ENCODE data around the gene CLMN. TPM values are rescaled to one million over a fixed set of nuclear protein-coding genes. Genes with fewer than 3 reads are reported as not detected.

Gene CLMN
- total and polyA plus RNA-seq, 8 donors, result 17.4 to 78.1 (median 59.8) TPM

- Histone ChIP-seq H3K36me3 (no peaks in the 10 kb centered on the region), H3K4me3 (no peak overlapping the region), H3K4me1 (peaks cover 10 to 28% (median 21%) of the 10 kb centered on the region in 3 donors), H3K27me3 (no peaks in the 10 kb centered on the region), H3K27ac (no peak overlapping the region), H3K9me3 (no peaks in the 10 kb centered on the region)
- DNase-seq (no peak), ATAC-seq (no peak), FAIRE-seq (no peak)
- intact Hi-C loops (cut with DNase I), result no loop called here
- TF ChIP-seq, protein P1, sequence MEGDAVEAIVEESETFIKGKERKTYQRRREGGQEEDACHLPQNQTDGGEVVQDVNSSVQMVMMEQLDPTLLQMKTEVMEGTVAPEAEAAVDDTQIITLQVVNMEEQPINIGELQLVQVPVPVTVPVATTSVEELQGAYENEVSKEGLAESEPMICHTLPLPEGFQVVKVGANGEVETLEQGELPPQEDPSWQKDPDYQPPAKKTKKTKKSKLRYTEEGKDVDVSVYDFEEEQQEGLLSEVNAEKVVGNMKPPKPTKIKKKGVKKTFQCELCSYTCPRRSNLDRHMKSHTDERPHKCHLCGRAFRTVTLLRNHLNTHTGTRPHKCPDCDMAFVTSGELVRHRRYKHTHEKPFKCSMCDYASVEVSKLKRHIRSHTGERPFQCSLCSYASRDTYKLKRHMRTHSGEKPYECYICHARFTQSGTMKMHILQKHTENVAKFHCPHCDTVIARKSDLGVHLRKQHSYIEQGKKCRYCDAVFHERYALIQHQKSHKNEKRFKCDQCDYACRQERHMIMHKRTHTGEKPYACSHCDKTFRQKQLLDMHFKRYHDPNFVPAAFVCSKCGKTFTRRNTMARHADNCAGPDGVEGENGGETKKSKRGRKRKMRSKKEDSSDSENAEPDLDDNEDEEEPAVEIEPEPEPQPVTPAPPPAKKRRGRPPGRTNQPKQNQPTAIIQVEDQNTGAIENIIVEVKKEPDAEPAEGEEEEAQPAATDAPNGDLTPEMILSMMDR (IDR thresholded peaks at IDR 0.05), result no peak
- WGBS, 2 donors, result 77 to 83% methylated on average over 6 of the region's 6 CpGs
Observed at GRCh38 chr14:95334044-95334443, 14.3 kb upstream of the CLMN start.

DNA sequence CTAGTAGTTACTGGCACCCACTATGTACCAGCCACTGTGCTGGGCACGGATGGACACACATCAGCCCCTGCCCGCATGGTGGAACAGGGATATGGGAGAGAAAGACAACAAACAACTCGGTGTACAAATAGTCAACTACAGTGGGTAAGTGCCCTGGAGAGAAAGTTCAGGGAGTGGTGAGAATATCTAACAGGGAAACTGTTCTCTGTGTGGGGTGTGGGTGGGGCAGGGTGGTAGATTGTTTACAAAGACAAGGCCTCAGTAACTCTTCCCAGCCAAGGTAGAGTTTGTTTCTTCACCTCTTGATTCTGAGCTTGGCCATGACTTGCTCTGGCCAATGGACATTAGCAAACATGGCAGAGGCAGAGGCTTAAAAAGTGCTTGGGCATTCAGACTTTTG lies 12.9 kb upstream of the CLMN start:
- ATAC-seq, result no peak
- TF ChIP-seq, protein P1 (IDR thresholded peaks at IDR 0.05), result no peak
- Histone ChIP-seq H3K9me3 (no peaks in the 10 kb centered on the region), H3K27me3 (no peaks in the 10 kb centered on the region), H3K36me3 (no peaks in the 10 kb centered on the region), H3K4me3 (no peak overlapping the region), H3K4me1 (peaks cover 9 to 14% (median 11%) of the 10 kb centered on the region in 3 donors), H3K27ac (no peak overlapping the region)
- intact Hi-C loops (cut with DNase I), result no loop called here
- FAIRE-seq, result no peak
- whole genome bisulfite sequencing, 2 donors, result 89 to 90% methylated on average over 3 of the region's 3 CpGs
- DNase-seq, result no peak

DNA sequence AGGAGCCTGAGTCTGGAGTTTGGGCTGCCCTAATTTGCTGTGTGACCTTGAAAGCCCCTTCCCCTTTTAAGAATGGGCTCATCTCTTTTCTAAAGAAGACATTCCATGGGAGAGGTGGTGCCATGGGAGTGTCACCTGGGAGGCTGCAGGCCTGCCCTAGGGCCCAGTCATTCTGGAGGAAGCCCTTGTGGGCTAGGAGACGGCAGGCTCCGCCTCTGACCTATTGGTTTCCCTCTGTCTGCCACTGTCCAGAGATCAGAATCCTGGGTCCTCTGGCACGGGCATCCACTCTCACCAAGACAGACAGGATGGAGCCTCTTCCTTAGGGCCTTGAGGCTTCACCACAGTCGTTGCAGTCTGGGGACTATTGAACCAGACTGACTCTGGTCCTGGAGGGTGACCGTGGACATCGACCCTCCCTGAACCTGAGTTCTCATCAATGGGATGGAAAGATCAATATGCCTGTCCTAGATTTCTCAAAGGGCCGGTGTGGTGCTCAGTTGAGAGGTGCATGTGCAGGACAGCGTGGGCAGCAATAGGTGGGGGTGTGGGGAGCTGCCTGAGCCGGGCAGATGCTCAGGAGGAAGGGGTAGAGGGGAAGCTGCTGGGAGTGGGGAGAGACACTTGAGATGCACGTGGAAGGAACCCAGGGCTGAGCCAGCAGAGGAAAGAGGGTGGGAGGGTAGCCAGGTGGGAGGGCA lies 12.2 kb upstream of the CLMN start:
- H3K4me3 ChIP-seq, result no peak overlapping the region
- FAIRE-seq (no peak), DNase-seq (no peak), ATAC-seq (no peak)
- H3K27ac ChIP-seq, result no peak overlapping the region
- TF ChIP-seq, protein P1 (IDR thresholded peaks at IDR 0.05), result no peak
- WGBS, 2 donors, result 74 to 82% methylated on average over 10 of the region's 10 CpGs
- no peaks in the 10 kb centered on the region for H3K27me3 ChIP-seq
- H3K9me3 ChIP-seq, result no peaks in the 10 kb centered on the region
- no peaks in the 10 kb centered on the region for H3K36me3 ChIP-seq
- intact Hi-C loops (cut with DNase I), result no loop called here
- peaks cover 2 to 6% (median 3%) of the 10 kb centered on the region in 3 donors for H3K4me1 ChIP-seq

DNA sequence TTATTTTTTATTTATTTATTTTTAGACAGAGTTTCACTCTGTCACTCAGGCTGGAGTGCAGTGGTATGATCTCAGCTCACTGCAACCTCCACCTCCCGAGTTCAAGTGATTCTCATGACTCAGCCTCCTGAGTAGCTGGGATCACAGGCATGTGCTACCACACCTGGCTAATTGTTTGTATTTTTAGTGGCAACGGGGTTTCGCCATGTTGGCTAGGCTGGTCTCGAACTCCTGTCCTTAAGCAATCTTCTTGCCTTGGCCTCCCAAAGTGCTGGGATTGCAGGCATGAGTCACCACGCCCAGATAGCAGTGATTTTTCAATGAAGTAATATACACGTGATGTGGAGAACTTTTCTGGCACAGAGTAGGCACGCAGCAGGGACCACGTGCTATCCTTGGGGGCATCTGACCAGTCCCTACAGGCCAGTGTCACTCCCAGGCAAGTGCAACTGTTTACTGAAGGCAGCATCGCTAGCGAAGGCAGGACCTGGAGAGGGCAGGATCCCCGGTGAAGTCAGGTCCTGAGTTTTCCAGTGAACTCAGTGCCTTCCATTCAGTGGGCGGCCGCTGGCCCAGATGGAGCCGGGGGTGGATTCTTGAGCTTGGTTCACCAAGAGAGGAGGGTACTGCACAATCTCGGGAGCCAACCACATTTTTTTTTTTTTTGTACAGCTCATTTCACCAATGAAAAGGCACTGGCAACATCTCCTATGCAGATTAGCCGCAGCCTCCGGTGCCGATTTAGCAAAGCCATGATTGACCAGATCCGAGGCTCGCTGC lies 11.1 kb upstream of the CLMN start:
- no peak for DNase-seq
- TF ChIP-seq, protein P1 (IDR thresholded peaks at IDR 0.05), result no peak
- Histone ChIP-seq H3K9me3 (no peaks in the 10 kb centered on the region), H3K4me3 (no peak overlapping the region), H3K36me3 (no peaks in the 10 kb centered on the region), H3K27me3 (no peaks in the 10 kb centered on the region), H3K4me1 (no peaks in the 10 kb centered on the region), H3K27ac (no peak overlapping the region)
- intact Hi-C loops (cut with DNase I), result no loop called here
- 88 to 90% methylated on average over 20 of the region's 20 CpGs for WGBS, 2 donors
- no peak for FAIRE-seq
- no peak for ATAC-seq

DNA sequence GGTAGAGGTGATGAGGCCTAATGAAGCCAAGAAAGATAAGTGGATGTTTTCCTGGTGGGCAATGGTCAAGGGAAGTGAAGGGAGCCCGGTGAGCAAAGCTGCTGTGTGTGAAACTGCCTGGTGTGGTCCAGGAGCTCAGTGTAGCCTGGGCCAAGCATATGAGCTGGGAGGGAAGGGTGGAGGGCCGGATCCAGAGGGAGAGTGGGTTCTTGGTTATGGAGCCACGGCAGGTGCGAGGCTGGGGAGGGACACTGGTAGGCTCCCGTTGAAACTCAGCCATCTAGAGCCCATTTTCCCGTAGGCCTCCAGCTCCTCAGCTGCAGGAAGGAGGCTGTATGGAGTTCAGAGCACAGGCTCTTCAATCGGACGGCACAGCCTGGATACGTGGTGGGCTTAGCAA lies 10.2 kb upstream of the CLMN start:
- Histone ChIP-seq H3K36me3 (no peaks in the 10 kb centered on the region), H3K27ac (no peak overlapping the region), H3K4me3 (no peak overlapping the region), H3K9me3 (no peaks in the 10 kb centered on the region), H3K27me3 (no peaks in the 10 kb centered on the region), H3K4me1 (no peaks in the 10 kb centered on the region)
- intact Hi-C loops (cut with DNase I), result no loop called here
- ATAC-seq (no peak), DNase-seq (no peak), FAIRE-seq (no peak)
- WGBS, 2 donors, result 91 to 94% methylated on average over 9 of the region's 9 CpGs
- TF ChIP-seq, protein P1 (IDR thresholded peaks at IDR 0.05), result no peak
